Measurements from ENCODE around the gene IGF2R.

DNA sequence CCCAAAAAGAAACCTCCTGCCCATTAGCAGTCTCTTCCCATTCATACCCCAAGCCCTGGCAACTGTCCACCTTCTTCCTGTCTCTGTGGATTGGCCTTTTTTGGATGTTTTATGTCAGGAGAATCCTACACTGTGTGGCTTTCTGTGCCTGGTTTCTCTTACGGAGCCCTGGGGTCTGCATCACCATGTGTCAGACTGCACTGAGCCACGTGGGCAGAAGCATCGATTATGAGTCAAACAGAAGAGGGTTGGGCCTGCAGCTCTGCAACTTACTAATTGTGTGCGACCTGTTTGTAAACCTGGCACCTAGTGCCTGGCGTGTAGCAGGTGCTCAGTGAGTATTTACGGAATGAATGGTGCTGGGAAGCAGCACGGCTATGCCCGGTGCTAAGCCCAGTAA is 62.6 kb downstream of the IGF2R start:
- TF ChIP-seq CTCF (optimal IDR thresholded peaks at IDR 0.05 in 1 of 3, IDR thresholded peaks at IDR 0.05 in 1 of 3, conservative IDR thresholded peaks at IDR 0.05 in 1 of 3; ENCODE audit: extremely low read depth in 1 of 3, insufficient read depth in 2 of 3, low read length in 3 of 3), result no peak
- no peak for TF ChIP-seq EZH2 (IDR thresholded peaks at IDR 0.05; ENCODE audit: low read length)

All from keratinocyte (primary cell).